Activated CD8-positive, alpha-beta memory T cell treated with anti-CD3 and anti-CD28 coated beads for 24 hours (primary cell): ENCODE measurements around the gene OR52K2.
"Not testable (repeated sequence)": the region's sequence is repeated elsewhere in the genome, so short reads cannot be mapped to it uniquely, and the experiment has no call there.

ENCODE experiments used
- DNase-seq: peaks from one replicate; pipeline ENCODE4 v3.0.0-alpha.2; 2020

The OR52K2 gene

DNA sequence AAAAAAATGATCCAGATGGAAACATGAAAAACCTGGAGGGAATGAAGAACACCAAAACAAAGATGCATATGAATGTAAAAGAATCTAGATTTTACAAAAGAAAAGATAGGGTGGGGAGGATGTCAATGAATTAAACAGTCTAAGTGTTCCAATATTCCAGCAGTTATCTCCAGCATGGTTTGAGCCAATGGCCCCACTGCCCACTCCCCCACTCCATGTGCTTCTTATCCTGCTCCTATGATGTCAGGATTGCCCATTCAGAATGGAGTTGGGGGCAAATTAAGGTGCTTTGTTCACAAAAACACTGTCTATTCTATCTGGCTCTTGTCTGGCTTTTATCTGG lies 32.1 kb downstream of the OR52K2 start:
- DNase-seq, result no peak

DNA sequence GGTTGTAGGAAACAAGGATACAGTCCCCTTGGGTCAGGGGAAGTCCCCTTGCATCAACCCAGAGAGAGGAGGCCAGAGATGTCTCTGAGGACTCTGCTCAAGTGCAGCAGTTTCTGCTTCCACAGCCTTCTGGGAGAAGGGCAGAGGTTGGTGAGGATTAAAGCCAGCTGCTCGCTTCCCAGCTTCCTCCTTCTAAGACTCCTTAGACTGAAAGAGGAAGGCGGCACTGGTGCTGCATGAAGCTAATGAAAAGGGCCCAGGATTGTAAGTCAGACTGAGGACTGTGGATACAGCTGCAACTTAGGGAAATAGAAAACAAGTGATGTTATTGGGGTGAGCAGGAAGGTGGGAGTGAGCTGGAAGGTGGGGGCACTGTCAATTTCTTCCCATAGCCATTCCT lies 33.4 kb downstream of the OR52K2 start, which contains the start of gene OR52K1:
Gene OR52K1 (plus strand): TSS at position 202 of the 400 bp plus-strand sequence. CDS start 6,255 bp downstream, outside the sequence.
- DNase-seq, result no peak

DNA sequence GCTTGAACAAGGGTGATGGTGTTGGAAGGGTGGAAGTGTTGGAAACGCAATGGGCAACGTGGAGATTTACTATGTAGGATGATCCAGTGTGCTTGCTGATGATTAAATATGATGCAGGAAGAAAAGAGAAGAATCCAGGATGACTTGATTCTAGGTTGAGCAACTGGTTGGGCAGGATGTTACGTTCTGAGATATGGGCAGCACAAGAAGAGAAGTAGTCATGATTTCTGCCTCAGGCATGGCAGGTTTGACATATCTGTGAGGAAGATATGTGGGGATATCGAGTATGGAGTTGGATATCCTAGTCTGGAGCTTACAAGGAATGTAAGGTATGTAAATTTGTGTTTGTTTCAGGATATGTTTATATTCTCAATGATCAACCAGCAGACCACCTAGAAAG lies 35.2 kb downstream of the OR52K2 start:
- no peak for DNase-seq

DNA sequence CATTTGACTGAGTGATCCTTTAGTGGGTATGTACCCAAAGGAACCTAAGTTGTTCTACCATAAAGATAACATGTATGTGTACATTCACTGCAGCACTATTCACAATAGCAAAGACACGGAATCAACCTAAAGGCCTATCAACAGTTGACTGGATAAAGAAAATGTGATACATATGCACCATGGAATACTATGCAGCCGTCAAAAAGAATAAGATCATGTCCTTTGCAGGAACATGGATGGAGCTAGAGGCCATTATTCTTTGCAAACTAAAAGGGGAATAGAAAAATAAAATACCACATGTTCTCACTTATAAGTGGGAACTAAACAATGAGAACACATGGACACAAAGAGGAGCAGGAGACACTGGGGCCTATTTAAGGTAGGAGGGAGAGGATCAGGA lies 42.3 kb downstream of the OR52K2 start:
- DNase-seq, result not testable (repeated sequence)

DNA sequence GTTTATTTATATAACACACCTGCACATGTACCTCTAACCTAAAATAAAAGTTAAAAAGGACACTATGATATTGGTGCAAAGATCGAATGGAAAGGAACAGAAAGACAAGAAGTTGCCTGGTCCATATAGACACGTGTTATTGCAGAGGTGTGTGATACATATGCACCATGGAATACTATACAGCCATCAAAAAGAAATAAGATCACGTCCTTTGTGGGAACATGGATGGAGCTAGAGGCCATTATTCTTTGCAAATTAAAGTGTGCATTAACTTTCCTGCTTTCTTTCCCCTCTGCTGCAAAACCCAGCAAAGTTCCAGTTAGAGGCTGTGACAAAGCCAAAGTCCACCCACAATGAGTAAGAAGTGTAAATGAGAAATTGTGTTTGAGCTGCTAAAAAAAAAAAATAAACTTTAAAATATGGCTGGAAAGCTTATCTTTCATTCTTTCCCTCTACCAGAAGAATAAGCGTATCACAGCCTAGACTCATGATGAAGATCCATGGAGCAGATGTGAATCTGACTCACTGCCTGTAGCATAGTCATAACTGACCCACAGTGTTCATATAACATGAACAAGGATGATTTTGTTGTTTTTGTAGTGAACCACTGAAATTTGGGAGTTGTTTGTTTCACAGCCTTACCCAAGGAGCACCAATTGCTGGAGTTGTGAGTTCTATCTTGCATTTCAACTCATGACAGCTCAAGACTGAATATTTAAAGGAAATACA lies 42.9 kb downstream of the OR52K2 start:
- DNase-seq, result no peak

DNA sequence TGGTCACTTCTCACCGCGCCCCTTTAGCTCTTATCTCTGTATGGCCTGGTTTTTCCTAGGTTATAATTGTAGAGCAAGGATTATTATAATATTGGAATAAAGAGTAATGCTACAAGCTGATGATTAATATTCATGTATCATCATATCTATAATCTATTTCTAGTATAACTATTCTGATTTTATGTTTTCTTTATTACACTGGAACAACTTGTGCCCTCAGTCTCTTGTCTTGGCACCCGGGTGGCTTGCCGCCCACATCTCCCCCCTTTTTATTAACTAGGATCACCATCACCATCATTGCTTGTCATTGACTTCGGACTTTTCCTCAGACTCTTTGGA lies 44.4 kb downstream of the OR52K2 start:
- no peak for DNase-seq

DNA sequence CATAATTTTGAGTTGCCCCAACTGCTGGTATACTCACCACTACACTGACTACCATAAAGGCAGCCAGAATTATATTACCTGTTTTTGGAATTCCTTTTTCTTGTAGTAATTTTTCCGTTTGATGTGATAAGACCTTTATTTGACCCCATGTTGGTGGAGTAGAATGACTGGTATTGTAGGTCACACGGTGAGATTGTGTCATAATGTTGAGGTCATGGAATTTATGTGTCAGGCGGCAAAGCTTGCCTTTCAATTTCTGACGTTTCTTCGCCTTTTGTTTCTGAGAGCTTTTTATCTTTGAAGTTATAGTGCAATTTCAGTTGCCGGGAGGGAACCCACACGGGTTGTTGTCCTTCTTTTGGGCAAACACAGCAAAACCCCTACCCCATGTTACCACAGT lies 46.4 kb downstream of the OR52K2 start:
- DNase-seq, result no peak

DNA sequence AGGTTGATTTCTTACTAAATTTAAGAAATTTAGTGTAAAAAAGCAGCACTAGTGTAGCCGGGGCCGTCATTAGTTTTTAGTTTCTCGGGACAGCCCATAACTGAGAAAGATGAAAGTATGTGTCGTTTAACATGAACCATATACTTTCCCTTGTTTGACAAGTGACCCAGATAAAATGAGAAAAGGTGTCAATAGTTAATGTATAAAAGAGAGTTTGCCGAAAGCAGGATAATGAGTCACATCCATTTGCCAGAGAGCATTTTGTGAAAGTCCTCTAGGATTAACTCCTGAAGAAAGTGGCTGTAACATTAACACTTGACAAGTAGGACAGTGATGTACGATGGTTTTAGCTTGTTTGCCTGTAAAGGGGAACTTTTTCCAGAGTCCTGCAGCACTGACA lies 46.9 kb downstream of the OR52K2 start:
- no peak for DNase-seq

DNA sequence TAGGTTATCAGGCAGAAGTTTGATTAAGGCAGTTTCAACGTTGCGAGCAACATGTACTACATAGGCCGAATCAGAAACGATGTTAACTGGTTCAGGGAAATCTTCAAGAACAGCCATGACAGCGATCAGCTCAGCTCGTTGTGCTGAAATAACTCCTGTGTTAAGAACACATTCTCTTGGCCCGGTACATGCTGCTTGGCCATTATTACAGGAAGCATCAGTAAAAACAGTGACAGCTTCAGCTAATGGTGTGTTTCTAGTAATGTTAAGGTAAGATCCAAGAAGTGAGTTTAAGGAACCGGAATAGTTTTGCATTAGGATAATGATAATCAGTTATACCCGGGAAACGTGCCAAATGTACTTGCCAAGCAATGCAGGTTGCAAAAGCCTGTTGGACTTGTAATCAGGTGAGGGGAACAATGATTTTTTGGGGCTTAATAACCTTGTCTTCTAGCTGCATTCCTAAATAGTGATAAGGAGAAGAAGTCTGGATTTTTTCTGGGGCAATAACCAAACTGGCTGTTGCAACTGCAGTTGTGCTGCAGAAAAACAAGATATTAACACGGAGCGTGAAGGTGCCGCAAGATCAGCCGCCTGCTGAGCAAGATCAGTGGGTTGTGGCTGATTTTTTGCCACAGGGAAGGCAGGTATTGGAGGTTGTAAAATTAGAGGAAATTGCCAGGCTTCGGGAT lies 47.6 kb downstream of the OR52K2 start:
- DNase-seq, result no peak
